Left lobe of liver (tissue), 2 donors: Measurements from ENCODE around the gene SPOUT1. TPM values are rescaled to one million over a fixed set of nuclear protein-coding genes. Genes with fewer than 3 reads are reported as not detected.
"Not testable (repeated sequence)": the region's sequence is repeated elsewhere in the genome, so short reads cannot be mapped to it uniquely, and the experiment has no call there.

Experiments used
- ATAC-seq: fragments of 200-7000 bp; cut with Tn5 transposase; one replicate; pipeline ENCODE4 v1.9.1; 2020; ENCODE audit warnings: mild to moderate bottlenecking, moderate library complexity
- DNase-seq: peaks from one replicate; pipeline ENCODE4 v3.0.0-alpha.2; 2020; ENCODE audit warnings: low spot score
- total RNA-seq: library from RNA; stranded (reverse); gene quantifications from one replicate; pipeline ENCODE4 v1.2.1, GENCODE V29; 2021
- donor health status: DM: no; HTN: no; CAD: no; lungs with moderate emphysema.
- donor health status: DM: no; HTN: yes; CAD: no.

SPOUT1 gene
- total RNA-seq, 1 donor from 2014 or later: 36.7 TPM

- peak; percentile 99 for DNase-seq
- peak; percentile 93 for ATAC-seq
These were observed 11.3 kb downstream of the SPOUT1 start, which contains the start of gene ENDOG for GRCh38 chr9:128818099-128818838. Gene ENDOG (plus strand): TSS chr9:128818500. CDS start chr9:128818685, 185 bp downstream.

GRCh38 chr9:128810873-128811272 lies 18.7 kb downstream of the SPOUT1 start:
- DNase-seq: no peak
- no peak for ATAC-seq

- peak; percentile 19 for ATAC-seq
These were observed 19.8 kb downstream of the SPOUT1 start for GRCh38 chr9:128809831-128810230.

GRCh38 chr9:128809036-128809599 lies 20.5 kb downstream of the SPOUT1 start:
- DNase-seq (no peak), ATAC-seq (peak; percentile 9)

More at GRCh38 chr9:128809831-128810230, 19.8 kb downstream of the SPOUT1 start:
- DNase-seq: no peak

GRCh38 chr9:128808543-128808942 lies 21.1 kb downstream of the SPOUT1 start:
- no peak for ATAC-seq
- no peak for DNase-seq

- ATAC-seq: no peak
- no peak for DNase-seq
These were observed 21.8 kb downstream of the SPOUT1 start for GRCh38 chr9:128807827-128808226.

- ATAC-seq (no peak), DNase-seq (no peak)
These were observed 23.9 kb downstream of the SPOUT1 start for GRCh38 chr9:128805661-128806060.

GRCh38 chr9:128802482-128802881 lies 27.1 kb downstream of the SPOUT1 start:
- ATAC-seq: no peak
- DNase-seq: no peak

DNA sequence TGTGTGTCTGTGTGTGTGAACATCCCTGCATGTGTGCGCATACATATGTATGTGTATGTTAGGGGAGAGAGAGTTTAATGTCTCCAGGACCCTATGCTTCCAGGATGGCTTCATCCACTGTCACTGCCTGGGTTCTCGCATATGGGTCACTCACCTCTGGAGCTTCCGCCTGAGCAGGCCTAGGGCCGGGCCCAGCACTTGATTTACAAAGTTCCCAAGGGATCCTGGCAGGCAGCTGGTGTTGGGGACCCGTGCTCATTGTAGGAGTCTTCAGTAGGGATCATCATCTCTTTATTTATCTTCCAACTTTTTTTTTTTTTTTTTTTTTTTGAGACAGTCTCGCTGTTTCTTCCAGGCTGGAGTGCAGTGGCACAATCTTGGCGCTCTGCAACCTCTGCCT lies 29.5 kb downstream of the SPOUT1 start:
- DNase-seq (no peak), ATAC-seq (no peak)

- no peak for ATAC-seq
These were observed 30.7 kb downstream of the SPOUT1 start for GRCh38 chr9:128798896-128799295.

GRCh38 chr9:128794961-128795360 lies 34.6 kb downstream of the SPOUT1 start:
- ATAC-seq, DNase-seq: not testable (repeated sequence)

More at GRCh38 chr9:128798896-128799295, 30.7 kb downstream of the SPOUT1 start:
- no peak for DNase-seq

DNA sequence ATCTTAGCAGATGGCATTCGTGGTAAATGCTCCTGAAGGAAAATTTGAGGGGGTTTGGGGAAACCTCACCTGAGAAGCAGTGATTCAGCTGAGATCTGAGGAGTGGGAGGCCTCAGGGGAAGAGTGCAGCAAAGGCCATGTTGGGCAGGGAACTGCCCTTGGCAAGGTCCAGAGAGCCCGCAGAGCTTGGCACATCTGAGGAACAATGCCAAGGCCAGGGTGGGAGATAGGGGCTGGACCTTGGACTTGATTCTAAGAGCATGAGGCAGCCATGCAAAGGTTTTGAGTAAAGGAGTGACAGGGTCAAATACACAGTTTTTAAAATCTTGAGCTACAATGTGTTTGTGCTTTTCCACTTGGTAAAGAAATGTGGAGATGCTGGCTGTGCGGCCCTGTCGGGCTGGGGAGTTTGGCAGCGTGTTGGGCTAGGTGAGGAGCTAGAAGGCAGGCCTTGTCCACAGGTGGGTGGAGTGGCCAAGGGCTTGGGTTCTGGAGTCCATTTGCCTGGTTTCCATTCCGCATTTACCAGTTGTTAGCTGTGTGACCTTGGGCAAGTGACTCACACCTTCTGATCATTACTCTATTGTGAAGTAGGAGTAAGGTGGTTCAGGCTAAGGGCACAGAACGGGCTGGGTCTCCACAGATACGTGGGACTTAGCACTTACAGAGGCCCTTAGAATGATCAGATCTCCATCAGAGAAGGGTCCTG lies 36.5 kb downstream of the SPOUT1 start:
- DNase-seq (peak; percentile 68), ATAC-seq (peak; percentile 79)

GRCh38 chr9:128792134-128792533 lies 37.5 kb downstream of the SPOUT1 start:
- DNase-seq: no peak
- ATAC-seq: no peak

DNA sequence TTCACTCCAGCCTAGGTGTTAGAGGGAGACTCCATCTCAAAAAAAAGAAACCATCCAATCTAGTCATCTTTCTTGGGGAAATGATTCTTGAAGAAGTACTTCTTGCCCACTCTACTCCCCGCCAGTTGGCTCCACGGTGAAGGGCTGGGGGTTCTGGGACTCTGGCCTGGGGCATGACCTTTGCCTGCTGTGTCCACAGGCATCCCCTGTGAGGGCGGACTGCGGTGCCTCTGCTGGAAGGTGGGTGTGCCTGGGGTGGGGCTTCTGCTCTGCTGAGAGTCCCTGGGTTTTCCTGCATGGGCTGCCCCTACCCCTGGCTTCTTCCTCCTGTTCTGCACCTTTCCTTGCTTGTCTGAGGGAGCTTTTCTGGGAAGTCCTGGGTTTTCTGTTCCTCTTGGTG lies 39.1 kb downstream of the SPOUT1 start:
- DNase-seq (no peak), ATAC-seq (no peak)

GRCh38 chr9:128788445-128788844 lies 41.1 kb downstream of the SPOUT1 start:
- DNase-seq (no peak), ATAC-seq (no peak)

DNA sequence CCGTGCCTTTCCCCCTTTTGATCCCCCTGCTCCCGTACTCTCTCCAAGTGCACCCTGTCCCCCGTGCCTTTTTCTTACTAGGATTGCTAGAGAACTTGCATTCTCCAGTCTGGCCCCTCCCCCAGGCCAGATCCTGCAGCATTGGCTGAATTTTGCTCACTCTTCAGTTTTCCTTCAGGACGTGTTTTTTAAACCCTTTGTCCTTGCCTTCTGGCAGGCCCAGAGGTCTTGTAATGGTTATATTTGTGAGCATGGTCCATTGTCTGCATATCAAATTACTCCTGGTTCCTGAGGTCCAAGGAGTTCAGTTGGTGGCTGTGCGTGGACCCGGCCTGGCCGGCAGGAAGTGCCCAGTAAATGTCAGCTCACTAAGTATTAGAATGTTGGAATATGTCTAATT lies 41.9 kb downstream of the SPOUT1 start:
- ATAC-seq (peak; percentile 57), DNase-seq (no peak)

DNA sequence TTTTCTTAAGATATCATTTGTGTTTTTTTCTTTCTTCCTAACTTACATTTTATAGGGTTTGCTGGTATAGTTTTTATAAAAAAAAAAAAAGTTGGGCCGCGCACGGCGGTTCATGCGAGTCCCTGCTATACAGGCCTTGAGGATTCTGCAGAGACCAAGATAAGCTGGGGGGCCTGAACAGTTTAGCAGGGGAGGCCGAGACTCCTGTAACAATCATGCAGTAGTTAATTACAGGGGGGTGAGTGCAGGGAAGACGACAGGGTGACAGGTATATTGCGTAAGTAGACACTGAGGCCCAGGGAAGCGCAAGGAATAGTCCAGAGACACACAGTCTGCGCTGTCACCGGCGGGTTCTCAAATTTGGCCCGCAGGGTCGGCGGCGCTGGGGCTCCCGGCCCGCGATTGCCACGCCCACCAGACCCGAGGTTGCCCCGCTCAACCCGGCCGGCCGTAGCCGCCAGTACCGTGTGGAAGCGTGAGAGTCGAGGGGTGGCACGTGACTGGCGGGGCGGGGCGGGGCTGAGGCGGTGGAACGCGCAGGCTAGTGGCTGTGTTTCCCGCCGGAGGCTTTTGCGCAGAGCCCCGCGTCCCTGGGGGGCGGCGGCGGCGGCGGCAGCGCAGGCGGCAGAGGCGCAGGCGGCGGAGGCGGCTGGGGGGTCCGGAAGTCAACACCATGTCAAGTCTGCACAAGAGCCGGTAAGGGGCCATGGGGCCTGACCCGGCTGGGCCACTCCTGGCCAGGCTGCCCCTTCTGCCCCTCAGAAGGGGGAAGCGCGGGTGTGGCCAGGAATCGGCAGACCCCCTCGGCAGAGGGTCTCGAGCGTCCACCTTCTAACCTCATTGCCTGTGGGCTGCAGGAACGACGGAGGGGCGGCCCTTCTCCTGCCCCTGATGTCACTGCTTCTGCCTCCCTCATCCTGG lies 42.7 kb downstream of the SPOUT1 start, which contains the start of gene TBC1D13:
TBC1D13 (plus strand) TSS at position 573 of the 921 bp plus-strand sequence; CDS start at position 674, 101 bp downstream.
- peak; percentile 91 for DNase-seq
- peak; percentile 98 for ATAC-seq

GRCh38 chr9:128785427-128785826 lies 44.2 kb downstream of the SPOUT1 start:
- no peak for ATAC-seq
- DNase-seq: no peak

DNA sequence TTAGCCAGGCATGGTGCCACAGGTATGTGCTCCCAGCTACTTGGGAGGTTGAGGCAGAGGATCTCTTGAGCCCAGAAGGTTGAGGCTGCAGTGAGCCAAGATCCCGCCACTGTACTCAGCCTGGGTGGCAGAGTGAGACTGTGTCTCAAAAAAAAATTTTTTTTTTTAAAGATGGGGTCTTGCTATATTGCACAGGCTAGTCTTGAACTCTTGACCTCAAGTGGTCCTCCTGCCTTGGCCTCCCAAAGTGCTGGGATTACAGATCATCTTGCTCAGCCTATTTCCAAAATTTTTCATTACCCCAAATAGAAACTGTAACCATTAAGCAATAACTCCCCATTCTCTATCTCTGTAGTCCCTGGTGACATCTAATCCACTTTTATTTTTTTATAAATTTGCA lies 46.9 kb downstream of the SPOUT1 start:
- no peak for DNase-seq
- no peak for ATAC-seq
